HCT116 (cell line): ENCODE data around the gene FAM83B. TPM values are rescaled to one million over a fixed set of nuclear protein-coding genes. Genes with fewer than 3 reads are reported as not detected.

Experiments
- ATAC-seq: fragments of 200-7000 bp; cut with Tn5 transposase; 2 replicates; pipeline ENCODE4 v1.9.1; 2020; ENCODE audit warnings: mild to moderate bottlenecking, moderate library complexity
- BruUV-seq: library from RNA; stranded (reverse); fragments of 400-500 nt; replicated peaks from 2 replicates; lab custom pipeline; 2021; lab: Mats Ljungman, UMichigan
- CTCF ChIA-PET: fragments of 300-600 bp; sonication (Branson Sonifier 250); formaldehyde crosslinking; loops from one replicate; lab custom pipeline; 2021; ENCODE audit warnings: antibody characterized with exemption; lab: Charles Lee
- POLR2A ChIA-PET: fragments of 300-600, 350-600 bp; sonication (Branson Sonifier 250); formaldehyde crosslinking; loops from one replicate; lab custom pipeline; 2021; ENCODE audit warnings: antibody characterized with exemption; lab: Charles Lee
- RAD21 ChIA-PET, 2 experiments: fragments of 300-600 bp; sonication (Branson Sonifier 250); formaldehyde crosslinking; loops; one replicate each; lab custom pipeline; 2023; ENCODE audit warnings: low total read pairs in 2 of 2; ENCODE audit not compliant: uncharacterized antibody in 2 of 2, unreplicated experiment in 2 of 2, low non-redundant PET in 1 of 2; lab: Charles Lee
- DNase-seq: peaks from one replicate; pipeline ENCODE4 v3.0.0-alpha.2; 2010; ENCODE audit warnings: low read depth, low spot score
- H2AFZ ChIP-seq: fragments of 200-600 bp; shearing (Covaris generic), sonication (generic); 2 replicates; pipeline ENCODE4 v1.6.1; 2017; ENCODE audit warnings: low read depth, mixed run types, mixed read lengths, antibody characterized with exemption, low read length; ENCODE audit not compliant: poor library complexity, severe bottlenecking
- H3K27ac ChIP-seq: 2 replicates; pipeline ENCODE4 v1.5.1; 2012; ENCODE audit warnings: low read depth, low read length
- H3K27me3 ChIP-seq: fragments of 200-600 bp; sonication (generic); 2 replicates; pipeline ENCODE4 v1.6.1; 2016; ENCODE audit warnings: mixed run types, low read length, mixed read lengths; ENCODE audit not compliant: insufficient read depth
- H3K36me3 ChIP-seq, 2 experiments: fragments of 200-500 bp in 1 of 2; fragments of 200-600 bp in 1 of 2; sonication (Bioruptor generic) in 1 of 2; sonication (generic) in 1 of 2; 2 replicates each; pipeline versions ENCODE4 v1.5.1 to v1.6.1; 2014 to 2016; ENCODE audit warnings: low read length in 2 of 2, inconsistent platforms in 1 of 2, mixed read lengths in 1 of 2, mixed run types in 1 of 2; ENCODE audit not compliant: insufficient read depth in 2 of 2, control insufficient read depth in 1 of 2
- H3K4me1 ChIP-seq, 2 experiments: fragments of 200-600 bp in 1 of 2; sonication (generic) in 1 of 2; 2 replicates each; pipeline versions ENCODE4 v1.5.1 to v1.6.1; 2012 to 2017; ENCODE audit warnings: low read length in 2 of 2, inconsistent platforms in 1 of 2, mild to moderate bottlenecking in 1 of 2, mixed read lengths in 1 of 2, mixed run types in 1 of 2, moderate library complexity in 1 of 2; ENCODE audit not compliant: insufficient read depth in 2 of 2, control insufficient read depth in 1 of 2
- H3K4me2 ChIP-seq: fragments of 200-600 bp; sonication (generic); 2 replicates; pipeline ENCODE4 v1.6.1; 2017; ENCODE audit warnings: mixed run types, low read length, mixed read lengths
- H3K4me3 ChIP-seq, 2 experiments: fragments of 200-600 bp in 1 of 2; sonication (generic) in 1 of 2; replicated peaks in 1 of 2; 2 replicates each; pipeline ENCODE4 v1.5.1; 2011 to 2016; ENCODE audit warnings: low read length in 2 of 2, control low read depth in 1 of 2, low read depth in 1 of 2, mild to moderate bottlenecking in 1 of 2, mixed read lengths in 1 of 2, mixed run types in 1 of 2
- H3K79me2 ChIP-seq: fragments of 200-600 bp; sonication (generic); 2 replicates; pipeline ENCODE4 v1.6.1; 2017; ENCODE audit warnings: mild to moderate bottlenecking, mixed run types, low read length, moderate library complexity, mixed read lengths; ENCODE audit not compliant: insufficient read depth
- H3K9ac ChIP-seq: fragments of 200-600 bp; sonication (generic); 2 replicates; pipeline ENCODE4 v1.6.1; 2016; ENCODE audit warnings: low read length, mixed read lengths
- H3K9me2 ChIP-seq: fragments of 200-600 bp; sonication (generic), shearing (Covaris generic); 2 replicates; pipeline ENCODE4 v1.6.1; 2017; ENCODE audit warnings: mixed run types, mild to moderate bottlenecking, moderate library complexity; ENCODE audit not compliant: insufficient read depth
- H3K9me3 ChIP-seq, 2 experiments: fragments of 200-500 bp in 1 of 2; fragments of 200-600 bp in 1 of 2; sonication (Bioruptor generic) in 1 of 2; sonication (generic) in 1 of 2; 2 replicates each; pipeline ENCODE4 v1.6.1; 2014 to 2017; ENCODE audit warnings: low read length in 2 of 2, mixed read lengths in 2 of 2, inconsistent platforms in 1 of 2, low read depth in 1 of 2, mild to moderate bottlenecking in 1 of 2, mixed run types in 1 of 2, moderate library complexity in 1 of 2; ENCODE audit not compliant: control insufficient read depth in 1 of 2, insufficient read depth in 1 of 2
- H4K20me1 ChIP-seq: fragments of 200-600 bp; sonication (generic), shearing (Covaris generic); 2 replicates; pipeline ENCODE4 v1.6.1; 2017; ENCODE audit warnings: mixed run types, mild to moderate bottlenecking, moderate library complexity; ENCODE audit not compliant: insufficient read depth
- ATF3 ChIP-seq: IDR thresholded peaks from 2 replicates; pipeline ENCODE4 v1.6.1; 2012
- EGR1 ChIP-seq: IDR thresholded peaks from 2 replicates; pipeline ENCODE4 v1.6.1; 2012; ENCODE audit warnings: low read depth
- ELF1 ChIP-seq: IDR thresholded peaks from 2 replicates; pipeline ENCODE4 v1.6.1; 2012; ENCODE audit warnings: low read depth, borderline replicate concordance
- EZH2 ChIP-seq: fragments of 200-600 bp; sonication (generic); IDR thresholded peaks from 2 replicates; pipeline ENCODE4 v1.6.1; 2017; ENCODE audit warnings: antibody characterized with exemption, mixed run types
- EZH2phosphoT487 ChIP-seq: fragments of 200-600 bp; IDR thresholded peaks from 2 replicates; pipeline ENCODE4 v1.6.1; 2018; ENCODE audit warnings: antibody characterized with exemption, borderline replicate concordance
- FOSL1 ChIP-seq: IDR thresholded peaks from 2 replicates; pipeline ENCODE4 v1.6.1; 2012; ENCODE audit warnings: low read depth
- JUND ChIP-seq: IDR thresholded peaks from 2 replicates; pipeline ENCODE4 v1.6.1; 2012
- MAX ChIP-seq: IDR thresholded peaks from 2 replicates; pipeline ENCODE4 v1.6.1; 2012
- POLR2AphosphoS5 ChIP-seq: IDR thresholded peaks from 2 replicates; pipeline ENCODE4 v1.6.1; 2011; ENCODE audit warnings: mild to moderate bottlenecking, low read depth, low read length, moderate library complexity
- RAD21 ChIP-seq: IDR thresholded peaks from 2 replicates; pipeline ENCODE4 v1.6.1; 2012; ENCODE audit warnings: low read depth, mild to moderate bottlenecking
- SIN3A ChIP-seq: IDR thresholded peaks from 2 replicates; pipeline ENCODE4 v1.6.1; 2012; ENCODE audit warnings: low read depth
- SP1 ChIP-seq: IDR thresholded peaks from 2 replicates; pipeline ENCODE4 v1.6.1; 2012; ENCODE audit warnings: low read depth
- SRF ChIP-seq: IDR thresholded peaks from 2 replicates; pipeline ENCODE4 v1.6.1; 2012; ENCODE audit warnings: low read depth
- TCF7L2 ChIP-seq: IDR thresholded peaks from 2 replicates; pipeline ENCODE4 v1.7.0; 2011; ENCODE audit warnings: borderline replicate concordance, inconsistent platforms; ENCODE audit not compliant: insufficient read depth, insufficient read length; ENCODE audit errors: extremely low read depth
- YY1 ChIP-seq: IDR thresholded peaks from 2 replicates; pipeline ENCODE4 v1.6.1; 2011; ENCODE audit warnings: low read length, low read depth, moderate library complexity, mild to moderate bottlenecking; ENCODE audit not compliant: insufficient replicate concordance; ENCODE audit errors: extremely low read depth
- ZBTB33 ChIP-seq: IDR thresholded peaks from 2 replicates; pipeline ENCODE4 v1.6.1; 2011; ENCODE audit warnings: mild to moderate bottlenecking, low read length, moderate library complexity; ENCODE audit not compliant: insufficient replicate concordance; ENCODE audit errors: extremely low read depth
- ZFX ChIP-seq: fragments of 450-650 bp; IDR thresholded peaks from 2 replicates; pipeline ENCODE4 v1.6.1; 2017
- ZNF274 ChIP-seq: fragments of 200-500 bp; sonication (Bioruptor generic); IDR thresholded peaks from 2 replicates; pipeline ENCODE4 v1.6.1; 2014; ENCODE audit warnings: mild to moderate bottlenecking, low read depth, low read length, inconsistent platforms
- intact Hi-C: fragments of 100-400 bp; cut with micrococcal nuclease; formaldehyde crosslinking; loops from 2 replicates; pipeline ENCODE4 v1.10.0; 2022
- total RNA-seq: library from RNA; stranded (reverse); gene quantifications from one replicate; pipeline ENCODE4 v1.2.1, GENCODE V29; 2021; ENCODE audit not compliant: unreplicated experiment
- TF ChIP-seq, protein P1 (sequence below): IDR thresholded peaks from 2 replicates; pipeline ENCODE4 v1.6.1; 2012; ENCODE audit warnings: low read depth
- TF ChIP-seq, protein P2 (sequence below), 3 experiments: fragments of 200-600 bp in 1 of 3; sonication (generic) in 1 of 3; IDR thresholded peaks in 2 of 3; conservative IDR thresholded peaks in 1 of 3; 2 replicates each; pipeline ENCODE4 v1.5.1; 2012 to 2017; ENCODE audit warnings: low read depth in 2 of 3, low read length in 2 of 3, antibody characterized with exemption in 1 of 3, borderline replicate concordance in 1 of 3, control low read depth in 1 of 3, mild to moderate bottlenecking in 1 of 3, mixed read lengths in 1 of 3, mixed run types in 1 of 3, moderate library complexity in 1 of 3; ENCODE audit not compliant: insufficient read depth in 1 of 3

The FAM83B gene
- total RNA-seq, 1 experiment from 2014 or later = 16.9 TPM

DNA sequence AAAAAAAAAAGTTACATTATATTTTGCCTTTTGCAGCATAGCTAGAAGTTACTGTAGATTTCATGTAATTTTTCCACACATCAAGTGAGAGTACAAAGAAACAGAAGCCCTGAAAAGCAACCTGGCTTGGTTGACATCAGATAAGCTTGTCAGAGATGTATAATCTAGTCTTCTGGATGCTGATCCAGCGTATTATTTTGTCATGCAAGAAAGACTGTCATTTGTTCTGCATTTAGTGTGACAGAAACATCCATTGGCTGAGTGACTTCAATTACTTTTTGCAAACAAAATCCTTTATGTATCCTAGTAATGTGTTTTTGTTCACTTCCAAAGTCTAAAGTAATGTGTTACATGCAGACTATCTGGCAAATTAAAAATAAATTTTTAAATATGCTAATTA lies 75.3 kb downstream of the FAM83B start:
- no peaks in the 10 kb centered on the region; the same call in 1 of the 2 replicates for H3K79me2 ChIP-seq
- H3K9me2 ChIP-seq = no peaks in the 10 kb centered on the region
- CTCF ChIA-PET = no interaction called here
- no peak for ATAC-seq
- H3K27ac ChIP-seq = no peak overlapping the region
- no peak for DNase-seq
- H3K4me3 ChIP-seq = no peak overlapping the region
- TF ChIP-seq FOSL1 = no peak
- no peak for TF ChIP-seq ZFX
- TF ChIP-seq SIN3A = no peak
- no peak for TF ChIP-seq ELF1
- TF ChIP-seq, protein P1, sequence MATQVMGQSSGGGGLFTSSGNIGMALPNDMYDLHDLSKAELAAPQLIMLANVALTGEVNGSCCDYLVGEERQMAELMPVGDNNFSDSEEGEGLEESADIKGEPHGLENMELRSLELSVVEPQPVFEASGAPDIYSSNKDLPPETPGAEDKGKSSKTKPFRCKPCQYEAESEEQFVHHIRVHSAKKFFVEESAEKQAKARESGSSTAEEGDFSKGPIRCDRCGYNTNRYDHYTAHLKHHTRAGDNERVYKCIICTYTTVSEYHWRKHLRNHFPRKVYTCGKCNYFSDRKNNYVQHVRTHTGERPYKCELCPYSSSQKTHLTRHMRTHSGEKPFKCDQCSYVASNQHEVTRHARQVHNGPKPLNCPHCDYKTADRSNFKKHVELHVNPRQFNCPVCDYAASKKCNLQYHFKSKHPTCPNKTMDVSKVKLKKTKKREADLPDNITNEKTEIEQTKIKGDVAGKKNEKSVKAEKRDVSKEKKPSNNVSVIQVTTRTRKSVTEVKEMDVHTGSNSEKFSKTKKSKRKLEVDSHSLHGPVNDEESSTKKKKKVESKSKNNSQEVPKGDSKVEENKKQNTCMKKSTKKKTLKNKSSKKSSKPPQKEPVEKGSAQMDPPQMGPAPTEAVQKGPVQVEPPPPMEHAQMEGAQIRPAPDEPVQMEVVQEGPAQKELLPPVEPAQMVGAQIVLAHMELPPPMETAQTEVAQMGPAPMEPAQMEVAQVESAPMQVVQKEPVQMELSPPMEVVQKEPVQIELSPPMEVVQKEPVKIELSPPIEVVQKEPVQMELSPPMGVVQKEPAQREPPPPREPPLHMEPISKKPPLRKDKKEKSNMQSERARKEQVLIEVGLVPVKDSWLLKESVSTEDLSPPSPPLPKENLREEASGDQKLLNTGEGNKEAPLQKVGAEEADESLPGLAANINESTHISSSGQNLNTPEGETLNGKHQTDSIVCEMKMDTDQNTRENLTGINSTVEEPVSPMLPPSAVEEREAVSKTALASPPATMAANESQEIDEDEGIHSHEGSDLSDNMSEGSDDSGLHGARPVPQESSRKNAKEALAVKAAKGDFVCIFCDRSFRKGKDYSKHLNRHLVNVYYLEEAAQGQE = no peak
- TF ChIP-seq MAX = no peak
- TF ChIP-seq POLR2AphosphoS5 = no peak
- no peak for TF ChIP-seq SRF
- TF ChIP-seq EGR1 = no peak
- TF ChIP-seq JUND = no peak
- no peak for TF ChIP-seq RAD21
- TF ChIP-seq SP1 = no peak
- TF ChIP-seq EZH2 = no peak
- TF ChIP-seq ZBTB33 = no peak
- TF ChIP-seq TCF7L2 = no peak
- TF ChIP-seq YY1 = no peak
- TF ChIP-seq ZNF274 = no peak
- no peak for TF ChIP-seq ATF3
- TF ChIP-seq EZH2phosphoT487 = no peak
- TF ChIP-seq, protein P2, sequence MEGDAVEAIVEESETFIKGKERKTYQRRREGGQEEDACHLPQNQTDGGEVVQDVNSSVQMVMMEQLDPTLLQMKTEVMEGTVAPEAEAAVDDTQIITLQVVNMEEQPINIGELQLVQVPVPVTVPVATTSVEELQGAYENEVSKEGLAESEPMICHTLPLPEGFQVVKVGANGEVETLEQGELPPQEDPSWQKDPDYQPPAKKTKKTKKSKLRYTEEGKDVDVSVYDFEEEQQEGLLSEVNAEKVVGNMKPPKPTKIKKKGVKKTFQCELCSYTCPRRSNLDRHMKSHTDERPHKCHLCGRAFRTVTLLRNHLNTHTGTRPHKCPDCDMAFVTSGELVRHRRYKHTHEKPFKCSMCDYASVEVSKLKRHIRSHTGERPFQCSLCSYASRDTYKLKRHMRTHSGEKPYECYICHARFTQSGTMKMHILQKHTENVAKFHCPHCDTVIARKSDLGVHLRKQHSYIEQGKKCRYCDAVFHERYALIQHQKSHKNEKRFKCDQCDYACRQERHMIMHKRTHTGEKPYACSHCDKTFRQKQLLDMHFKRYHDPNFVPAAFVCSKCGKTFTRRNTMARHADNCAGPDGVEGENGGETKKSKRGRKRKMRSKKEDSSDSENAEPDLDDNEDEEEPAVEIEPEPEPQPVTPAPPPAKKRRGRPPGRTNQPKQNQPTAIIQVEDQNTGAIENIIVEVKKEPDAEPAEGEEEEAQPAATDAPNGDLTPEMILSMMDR (IDR thresholded peaks at IDR 0.05 in 2 of 3, conservative IDR thresholded peaks at IDR 0.05 in 1 of 3; ENCODE audit: borderline replicate concordance in 1 of 3, insufficient read depth in 1 of 3, low read depth in 2 of 3, low read length in 2 of 3) = no peak
- no peaks in the 10 kb centered on the region for H3K27me3 ChIP-seq
- peaks cover 3 to 8% of the 10 kb centered on the region in 2 experiments; a peak in 3 of 4 replicates for H3K4me1 ChIP-seq
- no peaks in the 10 kb centered on the region for H3K9me3 ChIP-seq
- intact Hi-C loops = no loop called here
- no peak overlapping the region for H3K4me2 ChIP-seq
- H4K20me1 ChIP-seq = no peaks in the 10 kb centered on the region
- RAD21 ChIA-PET = no interaction called here
- no TSS peak for BruUV-seq
- no peak overlapping the region for H3K9ac ChIP-seq
- POLR2A ChIA-PET = no interaction called here
- no peaks in the 10 kb centered on the region for H3K36me3 ChIP-seq
- H2AFZ ChIP-seq = no peak overlapping the region
